CD4-positive, alpha-beta T cell treated with Interleukin-15 for 1 hour (primary cell): ENCODE data around the gene ERFE.
"Not testable (repeated sequence)": the region's sequence is repeated elsewhere in the genome, so short reads cannot be mapped to it uniquely, and the experiment has no call there.

ENCODE experiments used
- DNase-seq: peaks from one replicate; pipeline ENCODE4 v3.0.0-alpha.2; 2020

ERFE gene

GRCh38 chr2:238158509-238159070, at the start of gene ERFE:
ERFE (plus strand) TSS chr2:238158970; CDS start chr2:238159008, 38 bp downstream.
- no peak for DNase-seq

GRCh38 chr2:238113611-238114010, 45.2 kb upstream of the ERFE start:
- no peak for DNase-seq

- DNase-seq, result peak; percentile 13
Observed at GRCh38 chr2:238114331-238114841, 44.4 kb upstream of the ERFE start.

- peak; percentile 15 for DNase-seq
Observed at GRCh38 chr2:238114851-238115660, 43.7 kb upstream of the ERFE start.

- not testable (repeated sequence) for DNase-seq
Observed at GRCh38 chr2:238115709-238116108, 43.1 kb upstream of the ERFE start.

DNA sequence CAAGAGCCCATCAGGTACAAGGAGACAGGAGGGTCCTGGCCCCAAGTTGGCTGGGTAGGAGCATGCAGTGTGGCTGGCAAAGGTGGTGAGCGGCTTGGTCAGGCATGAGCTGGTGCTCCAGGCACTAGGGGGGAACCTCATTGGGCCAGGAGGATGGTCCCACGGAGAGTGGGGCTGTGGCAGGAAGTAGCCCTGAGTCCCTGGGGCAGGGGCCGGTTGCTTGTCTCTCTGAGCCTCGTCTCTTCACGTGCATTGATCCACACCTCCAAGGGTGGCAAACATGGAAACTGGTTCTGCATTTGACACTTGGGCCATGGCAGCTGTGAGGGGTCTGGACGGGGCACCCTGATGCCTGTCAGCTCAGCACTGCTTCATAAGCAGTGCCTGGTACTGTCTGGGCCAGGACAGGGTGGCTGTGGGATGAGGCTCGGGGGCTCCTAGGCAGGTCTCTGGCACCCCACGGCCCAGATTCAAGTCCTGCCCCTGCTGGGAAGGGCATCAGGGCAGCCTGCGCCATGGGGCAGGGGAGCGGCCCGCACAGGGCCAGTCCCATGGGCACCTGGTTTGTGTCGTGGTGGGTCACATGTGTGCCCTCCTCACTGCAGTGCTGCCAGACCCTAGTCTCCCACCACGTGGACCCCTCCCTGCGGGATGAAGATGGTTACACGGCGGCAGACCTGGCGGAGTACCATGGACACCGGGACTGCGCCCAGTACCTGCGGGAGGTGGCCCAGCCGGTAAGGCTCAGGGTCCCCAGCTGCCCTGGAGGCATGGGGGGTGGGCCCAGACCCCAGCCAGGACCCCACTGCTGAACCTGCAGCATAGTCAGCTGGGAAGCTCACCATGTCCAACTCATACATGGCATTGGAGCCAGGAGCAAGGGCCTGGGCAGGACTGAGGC, 42.2 kb upstream of the ERFE start:
- no peak for DNase-seq

DNA sequence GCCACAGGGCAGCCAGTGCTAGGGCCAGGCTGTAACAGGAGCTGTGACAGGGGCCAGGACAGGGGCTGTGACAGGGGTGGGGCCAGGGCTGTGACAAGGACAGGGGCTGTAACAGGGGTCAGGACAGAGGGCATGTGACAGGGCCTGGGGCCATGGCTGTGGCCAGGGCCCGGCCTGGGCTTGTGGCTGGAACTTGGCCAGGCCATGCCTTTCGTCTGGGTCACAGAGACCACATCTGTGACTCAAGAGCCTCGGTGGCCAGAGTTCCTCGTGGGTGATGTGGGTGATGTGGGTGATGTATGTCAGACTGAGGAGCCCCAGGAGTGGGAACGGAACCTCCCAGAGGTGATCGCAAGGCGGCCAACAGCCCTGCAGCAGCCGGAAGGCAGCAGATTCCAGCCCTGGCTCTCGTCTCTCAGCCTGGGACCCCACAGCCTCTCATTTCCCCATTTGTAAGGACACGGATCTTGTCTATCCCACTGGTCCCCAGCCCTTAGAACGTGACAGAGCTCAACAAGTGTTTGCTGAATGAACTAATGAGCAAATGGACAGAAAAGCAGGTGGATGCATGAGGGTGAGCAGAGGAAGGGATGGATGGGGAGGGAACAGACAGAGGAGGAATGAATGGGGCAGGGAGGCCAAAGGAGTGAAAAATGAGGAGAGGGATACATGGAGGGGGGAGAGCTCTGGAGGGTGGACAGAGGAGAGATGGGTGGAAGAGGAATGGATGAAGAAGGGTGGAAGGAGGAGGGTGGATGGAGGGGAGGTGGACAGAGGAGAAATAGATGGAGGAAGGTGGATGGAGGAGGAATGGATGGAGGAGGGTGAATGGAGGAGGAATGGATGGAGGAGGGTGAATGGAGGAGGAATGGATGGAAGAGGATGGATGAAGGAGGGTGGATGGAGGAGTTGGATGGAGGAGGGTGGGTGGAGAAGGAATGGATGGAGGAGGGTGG, 41.3 kb upstream of the ERFE start:
- DNase-seq, result no peak

- DNase-seq, result no peak
Observed at GRCh38 chr2:238119756-238120462, 38.9 kb upstream of the ERFE start.

DNA sequence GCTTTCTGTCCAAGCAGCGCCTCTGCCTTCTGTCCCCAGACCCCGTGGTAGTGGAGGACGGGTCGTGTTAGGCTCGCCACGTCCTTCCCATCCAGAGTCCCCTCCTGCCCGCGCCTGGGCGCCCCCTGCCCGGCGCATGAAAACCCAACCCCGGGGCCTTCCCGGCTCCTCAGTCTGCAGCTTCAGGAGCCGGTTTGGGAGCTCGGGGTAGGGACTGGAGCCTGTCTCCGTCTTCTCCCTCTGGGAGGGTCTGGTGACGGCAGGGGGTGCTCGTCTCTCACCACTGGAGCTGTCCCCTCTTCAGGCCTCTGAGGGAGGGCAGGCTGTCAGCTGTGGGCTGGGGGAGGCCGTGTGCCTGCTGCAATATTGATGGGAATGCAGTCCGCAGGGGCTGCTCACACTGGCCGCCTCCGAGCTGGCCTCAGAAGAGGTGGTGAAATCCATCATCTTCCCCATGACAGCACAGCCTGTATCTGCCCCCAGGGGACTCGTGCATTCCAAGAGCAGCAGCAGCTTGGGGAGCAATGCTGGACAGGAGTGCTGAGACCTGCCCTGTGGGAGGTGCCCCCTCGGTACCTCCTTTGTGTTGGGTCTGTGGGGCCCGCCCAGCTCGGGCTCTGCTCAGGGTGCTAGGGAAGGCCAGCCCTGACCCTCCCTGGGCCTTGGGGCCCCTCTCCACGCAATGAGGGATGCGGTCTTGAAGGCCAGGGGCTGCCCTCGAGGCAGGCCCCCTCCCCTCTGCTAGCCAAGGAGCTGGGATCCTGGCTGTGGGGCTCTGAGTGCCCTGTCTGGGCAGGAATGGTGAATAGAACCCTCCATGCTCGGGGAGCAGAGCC, 38.1 kb upstream of the ERFE start:
- DNase-seq, result no peak

DNA sequence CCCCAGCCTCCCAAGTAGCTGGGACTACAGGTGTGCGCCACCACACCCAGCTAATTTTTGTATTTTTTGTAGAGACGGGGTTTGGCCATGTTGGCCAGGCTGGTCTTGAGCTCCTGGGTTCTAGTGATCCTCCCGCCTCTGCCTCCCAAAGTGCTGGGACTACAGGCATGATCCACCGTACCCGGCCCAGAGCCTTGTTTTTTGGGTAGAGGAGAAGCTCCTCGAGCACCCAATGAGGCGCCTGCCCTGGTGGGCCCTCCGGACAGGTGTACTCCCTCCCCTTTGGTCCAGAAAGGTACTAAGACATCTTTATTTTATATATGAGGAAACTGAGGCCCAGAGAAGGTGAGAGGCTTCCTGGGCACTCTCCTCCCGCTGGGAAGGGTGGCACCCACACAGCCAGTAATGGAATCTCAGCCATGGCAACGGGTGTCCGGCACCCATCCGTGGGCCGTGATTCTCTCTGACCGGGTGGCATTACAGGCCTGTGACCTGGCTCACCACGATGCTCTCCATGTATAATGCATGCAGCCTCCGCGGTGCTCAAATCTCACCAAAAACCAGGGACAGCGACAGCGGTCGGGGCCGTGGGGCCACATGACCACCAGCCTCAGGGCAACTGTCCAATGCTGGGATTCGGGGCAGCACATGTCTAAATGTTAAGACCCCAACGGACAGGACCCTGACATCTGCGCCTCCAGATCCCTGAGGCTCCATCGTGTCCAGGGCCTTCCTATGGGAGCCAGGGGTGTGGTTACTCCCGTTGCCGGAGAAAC, 37.1 kb upstream of the ERFE start:
- no peak for DNase-seq

GRCh38 chr2:238122287-238123217, 36.2 kb upstream of the ERFE start:
- DNase-seq, result no peak

DNA sequence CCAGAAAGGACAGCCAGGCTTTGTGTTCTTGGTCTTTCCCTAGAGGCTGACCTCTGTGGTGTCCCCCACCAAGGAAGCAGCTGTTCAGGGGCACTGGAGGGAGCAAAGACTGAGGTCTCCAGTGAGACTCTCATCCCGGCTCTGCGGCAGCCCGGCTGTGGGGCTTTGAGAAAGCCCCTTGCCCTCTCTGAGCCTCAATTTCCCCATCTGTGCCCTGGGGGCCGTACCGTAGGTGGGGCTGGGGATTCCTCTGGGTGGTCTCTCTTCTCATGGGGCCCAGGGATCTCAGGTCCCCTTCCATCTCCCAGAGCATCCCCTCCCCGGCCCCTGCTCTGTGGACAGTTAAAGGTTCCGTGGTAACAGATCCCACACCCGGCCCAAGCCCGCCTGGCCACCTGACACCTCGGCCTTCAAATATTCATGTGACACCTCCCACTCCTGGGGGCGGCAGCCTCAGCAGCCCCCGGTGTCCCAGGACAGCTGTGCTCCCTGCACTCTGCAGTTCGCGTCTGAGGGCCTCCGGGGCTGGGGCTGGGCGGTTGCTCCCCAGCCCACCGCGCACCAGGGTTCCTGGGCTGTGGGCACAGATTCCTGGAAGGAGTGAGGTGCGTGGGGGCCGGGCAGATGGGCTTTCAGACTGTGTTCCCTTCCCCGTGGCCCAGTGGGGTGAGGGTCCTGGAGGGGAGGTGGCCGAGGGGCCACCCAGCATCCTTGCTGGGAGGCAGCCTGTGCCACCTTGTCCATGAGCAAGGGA, 35.4 kb upstream of the ERFE start:
- no peak for DNase-seq

GRCh38 chr2:238123991-238124470, 34.7 kb upstream of the ERFE start:
- no peak for DNase-seq

GRCh38 chr2:238124488-238125126, 34.2 kb upstream of the ERFE start:
- DNase-seq, result no peak

- DNase-seq, result no peak
Observed at GRCh38 chr2:238125127-238125885, 33.5 kb upstream of the ERFE start.

DNA sequence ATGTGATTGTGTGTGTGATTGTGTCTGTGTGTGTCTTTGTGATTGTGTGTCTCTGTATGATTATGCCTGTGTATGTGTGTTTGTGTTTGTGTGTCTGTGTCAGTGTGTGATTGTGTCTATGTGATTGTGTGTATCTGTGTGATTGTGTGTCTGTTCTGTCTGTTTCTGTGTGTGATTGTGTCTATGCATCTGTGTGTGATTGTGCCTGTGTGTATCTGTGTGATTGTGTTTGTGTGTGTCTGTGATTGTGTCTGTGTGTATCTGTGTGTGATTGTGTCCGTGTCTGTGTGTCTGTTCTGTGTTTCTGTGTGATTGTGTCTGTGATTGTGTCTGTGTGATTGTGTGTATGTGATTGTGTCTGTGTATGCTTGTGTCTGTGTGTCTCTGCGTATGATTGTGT, 32.4 kb upstream of the ERFE start:
- no peak for DNase-seq
